Measurements from ENCODE around the gene FAM53B. TPM values are rescaled to one million over a fixed set of nuclear protein-coding genes. Genes with fewer than 3 reads are reported as not detected.

FAM53B gene
- total RNA-seq, 1 donor, result 13.4 TPM

DNA sequence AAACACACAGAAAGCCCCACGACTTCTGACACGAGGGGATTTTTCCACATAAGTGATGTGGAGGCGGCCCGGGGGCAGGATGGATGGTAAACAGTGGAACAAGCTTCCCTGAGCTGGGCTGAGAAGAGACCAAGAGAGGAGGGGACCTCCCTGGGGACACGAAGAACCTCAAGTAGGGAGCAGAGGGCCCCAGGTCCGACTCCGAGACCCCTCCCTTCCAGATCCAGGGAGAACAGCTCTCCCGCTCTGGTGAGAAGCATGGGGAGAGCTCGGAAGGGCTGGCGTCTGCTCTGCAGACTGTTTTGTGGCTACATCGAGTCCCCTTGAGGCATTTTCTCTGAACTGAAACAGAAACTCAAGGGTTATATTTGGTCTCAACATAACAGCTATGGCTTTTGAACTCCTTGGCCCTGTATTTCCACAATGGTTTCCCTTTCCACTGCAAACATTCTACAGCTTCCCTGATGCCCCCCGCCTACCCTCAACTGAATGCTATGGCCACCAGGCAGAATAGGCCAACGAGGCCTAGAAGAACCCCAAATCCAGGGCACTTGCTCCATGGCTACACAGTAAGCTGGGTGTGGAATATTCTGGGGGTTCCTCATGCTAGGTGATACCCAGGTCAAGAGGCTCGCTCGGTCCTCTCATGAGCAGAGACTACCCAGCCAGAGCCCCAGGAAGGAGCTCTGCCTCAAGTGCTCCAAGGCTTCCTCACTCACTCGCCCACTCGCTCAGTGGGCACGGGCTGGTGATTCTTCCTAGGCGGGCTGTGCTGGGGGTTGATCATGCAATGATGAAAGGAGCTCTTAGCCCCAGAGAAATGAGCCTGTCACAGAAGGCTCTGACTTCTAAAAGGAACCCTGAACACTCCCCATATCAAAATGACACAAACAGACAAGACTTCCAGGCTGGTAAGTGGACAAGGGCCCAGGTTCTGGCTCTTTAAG lies 47.5 kb downstream of the FAM53B start:
- no peak for DNase-seq (ENCODE audit: low read depth)
- no peak overlapping the region for H3K4me3 ChIP-seq (ENCODE audit: low read depth, low read length)
- TF ChIP-seq, protein P1, sequence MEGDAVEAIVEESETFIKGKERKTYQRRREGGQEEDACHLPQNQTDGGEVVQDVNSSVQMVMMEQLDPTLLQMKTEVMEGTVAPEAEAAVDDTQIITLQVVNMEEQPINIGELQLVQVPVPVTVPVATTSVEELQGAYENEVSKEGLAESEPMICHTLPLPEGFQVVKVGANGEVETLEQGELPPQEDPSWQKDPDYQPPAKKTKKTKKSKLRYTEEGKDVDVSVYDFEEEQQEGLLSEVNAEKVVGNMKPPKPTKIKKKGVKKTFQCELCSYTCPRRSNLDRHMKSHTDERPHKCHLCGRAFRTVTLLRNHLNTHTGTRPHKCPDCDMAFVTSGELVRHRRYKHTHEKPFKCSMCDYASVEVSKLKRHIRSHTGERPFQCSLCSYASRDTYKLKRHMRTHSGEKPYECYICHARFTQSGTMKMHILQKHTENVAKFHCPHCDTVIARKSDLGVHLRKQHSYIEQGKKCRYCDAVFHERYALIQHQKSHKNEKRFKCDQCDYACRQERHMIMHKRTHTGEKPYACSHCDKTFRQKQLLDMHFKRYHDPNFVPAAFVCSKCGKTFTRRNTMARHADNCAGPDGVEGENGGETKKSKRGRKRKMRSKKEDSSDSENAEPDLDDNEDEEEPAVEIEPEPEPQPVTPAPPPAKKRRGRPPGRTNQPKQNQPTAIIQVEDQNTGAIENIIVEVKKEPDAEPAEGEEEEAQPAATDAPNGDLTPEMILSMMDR (IDR thresholded peaks at IDR 0.05; ENCODE audit: insufficient read depth, low read depth, low read length), result no peak

GRCh38 chr10:124695259-124695658 lies 48.9 kb downstream of the FAM53B start:
- TF ChIP-seq, protein P1 (IDR thresholded peaks at IDR 0.05; ENCODE audit: insufficient read depth, low read depth, low read length), result no peak
- no peak overlapping the region for H3K4me3 ChIP-seq (ENCODE audit: low read depth, low read length)
- no peak for DNase-seq (ENCODE audit: low read depth)

DNA sequence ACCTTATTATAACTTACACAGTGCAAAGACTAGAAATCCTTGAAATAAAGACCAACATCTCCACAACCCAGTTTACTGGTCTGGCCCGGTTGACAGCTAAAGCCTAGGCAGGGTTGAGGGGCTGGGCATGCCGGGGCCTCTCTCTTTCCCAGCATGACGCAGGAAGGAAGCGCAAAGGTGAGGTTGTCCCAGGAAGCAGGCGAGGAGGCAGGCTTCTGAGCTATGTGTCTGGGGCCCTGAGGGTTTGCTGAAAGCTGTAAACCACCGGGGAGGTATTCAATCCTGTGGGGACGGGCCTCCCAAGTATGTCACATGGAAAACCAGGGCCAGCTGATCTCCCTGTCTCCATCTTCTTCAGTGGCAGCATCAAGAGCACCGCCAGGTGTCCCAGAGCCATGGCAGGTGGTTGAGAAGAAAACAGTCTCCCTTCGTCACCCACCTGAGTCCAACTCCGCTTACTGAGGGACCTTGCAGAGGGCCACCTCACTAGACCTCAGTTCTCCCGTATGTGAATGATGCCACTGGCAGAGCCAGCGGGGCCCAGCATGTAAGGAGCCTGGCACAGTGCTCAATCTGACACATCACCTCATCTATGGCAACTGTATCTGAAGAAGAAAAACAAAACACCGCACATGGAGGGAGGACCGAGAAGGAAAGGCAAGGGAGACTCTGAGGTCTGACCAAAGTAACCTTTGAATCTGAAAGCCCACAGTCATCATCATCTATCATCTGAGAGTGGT lies 49.5 kb downstream of the FAM53B start:
- TF ChIP-seq, protein P1 (IDR thresholded peaks at IDR 0.05; ENCODE audit: insufficient read depth, low read depth, low read length), result no peak
- no peak for DNase-seq (ENCODE audit: low read depth)
- H3K4me3 ChIP-seq (ENCODE audit: low read depth, low read length), result no peak overlapping the region

GRCh38 chr10:124693801-124694416 lies 50.3 kb downstream of the FAM53B start:
- H3K4me3 ChIP-seq (ENCODE audit: low read depth, low read length), result no peak overlapping the region
- no peak for DNase-seq (ENCODE audit: low read depth)
- TF ChIP-seq, protein P1 (IDR thresholded peaks at IDR 0.05; ENCODE audit: insufficient read depth, low read depth, low read length), result no peak

- TF ChIP-seq, protein P1 (IDR thresholded peaks at IDR 0.05; ENCODE audit: insufficient read depth, low read depth, low read length), result no peak
Observed at GRCh38 chr10:124693396-124693795, 50.8 kb downstream of the FAM53B start.

GRCh38 chr10:124692100-124692446 lies 52.1 kb downstream of the FAM53B start:
- no peak overlapping the region for H3K4me3 ChIP-seq (ENCODE audit: low read depth, low read length)
- TF ChIP-seq, protein P1 (IDR thresholded peaks at IDR 0.05; ENCODE audit: insufficient read depth, low read depth, low read length), result no peak
- DNase-seq (ENCODE audit: low read depth), result no peak

More at GRCh38 chr10:124693396-124693795, 50.8 kb downstream of the FAM53B start:
- no peak overlapping the region for H3K4me3 ChIP-seq (ENCODE audit: low read depth, low read length)
- DNase-seq (ENCODE audit: low read depth), result no peak
